ENCODE results near the gene KLF16. TPM values are rescaled to one million over a fixed set of nuclear protein-coding genes. Genes with fewer than 3 reads are reported as not detected.

The KLF16 gene
- total RNA-seq, 1 donor from 2014 or later: 52.4 TPM

DNA sequence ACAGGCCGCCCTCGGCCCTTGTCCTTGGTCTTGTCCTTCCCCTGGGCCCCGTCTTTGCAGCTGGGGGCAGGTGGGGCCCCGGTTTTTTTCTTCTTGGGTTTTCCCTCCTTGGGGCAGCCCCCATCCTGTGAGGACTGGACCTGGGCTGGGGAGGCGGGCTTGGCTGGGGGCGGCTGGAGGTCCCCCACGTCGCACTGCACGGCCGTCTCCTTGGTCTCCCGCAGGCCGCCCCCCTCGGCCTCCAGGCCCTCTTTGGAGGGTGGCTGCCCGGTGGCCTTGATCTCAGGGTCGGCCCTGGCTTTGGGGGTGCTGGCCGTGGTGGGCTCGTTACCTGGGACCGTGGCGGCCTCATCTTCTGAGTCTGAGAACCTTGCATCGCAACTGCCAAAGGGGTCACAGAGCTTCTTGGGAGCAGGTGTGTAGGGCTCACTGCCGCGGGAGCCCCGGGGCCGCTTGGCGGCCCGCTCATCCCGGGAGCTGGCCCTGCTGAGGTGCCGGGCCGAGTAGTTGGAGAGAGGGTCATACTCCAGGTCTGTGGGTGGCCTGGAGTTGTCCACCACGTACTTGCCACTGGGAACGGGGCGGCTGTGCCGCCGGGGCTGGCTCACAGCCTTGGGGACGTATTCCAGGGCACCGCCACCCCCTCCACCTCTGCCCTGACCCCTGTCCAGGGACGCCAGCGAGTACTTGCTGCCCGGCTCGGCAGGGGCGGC is 35.7 kb downstream of the KLF16 start:
- H3K4me1 Mint-ChIP-seq (ENCODE audit: low read depth, unreplicated experiment): peaks cover 4% of the 10 kb centered on the region
- no peak overlapping the region for H3K27ac ChIP-seq (ENCODE audit: low read depth, low read length)
- H3K27me3 ChIP-seq (ENCODE audit: insufficient read depth, low read length): no peaks in the 10 kb centered on the region
- H3K4me3 ChIP-seq (ENCODE audit: insufficient read depth, low read depth, low read length): no peak overlapping the region
- H3K9ac ChIP-seq (ENCODE audit: low read length): no peak overlapping the region
- no peak for FAIRE-seq
- H3K4me3 Mint-ChIP-seq (ENCODE audit: unreplicated experiment): no peak overlapping the region
- peaks cover 3% of the 10 kb centered on the region for H3K36me3 Mint-ChIP-seq (ENCODE audit: low read depth, unreplicated experiment)
- no peak overlapping the region for H2AFZ ChIP-seq (ENCODE audit: low read depth, low read length)
- H3K4me2 ChIP-seq (ENCODE audit: low read length): no peak overlapping the region
- peaks cover 35% of the 10 kb centered on the region for H3K79me2 ChIP-seq (ENCODE audit: insufficient read depth, low read length)
- TF ChIP-seq CTCF (IDR thresholded peaks at IDR 0.05; ENCODE audit: insufficient read depth, low read depth, low read length) (no peak), EZH2 (IDR thresholded peaks at IDR 0.05; ENCODE audit: insufficient read depth, low read length) (no peak)
- DNase-seq (ENCODE audit: low read depth): no peak
- no peaks in the 10 kb centered on the region for H3K36me3 ChIP-seq (ENCODE audit: insufficient read depth, low read length)
- H3K9me3 Mint-ChIP-seq (ENCODE audit: unreplicated experiment): no peaks in the 10 kb centered on the region
- peaks cover 2% of the 10 kb centered on the region for H3K4me1 ChIP-seq (ENCODE audit: insufficient read depth, low read length)
- peaks cover 47% of the 10 kb centered on the region for H4K20me1 ChIP-seq (ENCODE audit: insufficient read depth, low read length)
- no peaks in the 10 kb centered on the region for H3K27me3 Mint-ChIP-seq (ENCODE audit: low read depth, unreplicated experiment)
- H3K9me3 ChIP-seq (ENCODE audit: insufficient read depth, low read depth, low read length): no peaks in the 10 kb centered on the region
- H3K27ac Mint-ChIP-seq (ENCODE audit: unreplicated experiment): no peak overlapping the region

GRCh38 chr19:1826557-1827521 is 36.5 kb downstream of the KLF16 start:
- no peak for TF ChIP-seq CTCF (IDR thresholded peaks at IDR 0.05; ENCODE audit: insufficient read depth, low read depth, low read length)
- TF ChIP-seq EZH2 (IDR thresholded peaks at IDR 0.05; ENCODE audit: insufficient read depth, low read length): no peak
- no peak overlapping the region for H3K27ac ChIP-seq (ENCODE audit: low read depth, low read length)
- DNase-seq (ENCODE audit: low read depth) (no peak), FAIRE-seq (no peak)
- peaks cover 2% of the 10 kb centered on the region for H3K4me1 ChIP-seq (ENCODE audit: insufficient read depth, low read length)
- H3K9ac ChIP-seq (ENCODE audit: low read length): no peak overlapping the region
- H3K4me2 ChIP-seq (ENCODE audit: low read length): no peak overlapping the region
- H3K9me3 ChIP-seq (ENCODE audit: insufficient read depth, low read depth, low read length): no peaks in the 10 kb centered on the region
- no peak overlapping the region for H3K4me3 ChIP-seq (ENCODE audit: insufficient read depth, low read depth, low read length)
- Mint-ChIP-seq H3K27me3 (ENCODE audit: low read depth, unreplicated experiment) (no peaks in the 10 kb centered on the region), H3K27ac (ENCODE audit: unreplicated experiment) (no peak overlapping the region), H3K4me1 (ENCODE audit: low read depth, unreplicated experiment) (peaks cover 4% of the 10 kb centered on the region), H3K36me3 (ENCODE audit: low read depth, unreplicated experiment) (peaks cover 3% of the 10 kb centered on the region), H3K4me3 (ENCODE audit: unreplicated experiment) (no peak overlapping the region), H3K9me3 (ENCODE audit: unreplicated experiment) (no peaks in the 10 kb centered on the region)
- H2AFZ ChIP-seq (ENCODE audit: low read depth, low read length): no peak overlapping the region
- peaks cover 29% of the 10 kb centered on the region for H3K79me2 ChIP-seq (ENCODE audit: insufficient read depth, low read length)
- H3K27me3 ChIP-seq (ENCODE audit: insufficient read depth, low read length): no peaks in the 10 kb centered on the region
- H3K36me3 ChIP-seq (ENCODE audit: insufficient read depth, low read length): no peaks in the 10 kb centered on the region
- peaks cover 40% of the 10 kb centered on the region for H4K20me1 ChIP-seq (ENCODE audit: insufficient read depth, low read length)
